Stimulated activated CD4-positive, alpha-beta T cell treated with anti-CD3 and anti-CD28 coated beads, Interleukin-4, amount 100 ng/mL, for 24 hours (primary cell): Measurements from ENCODE around the gene C22orf23.
A peak's percentile ranks its signal among the peaks of the same experiment; 100 is the strongest.

ENCODE experiments used
- DNase-seq: peaks from one replicate; pipeline ENCODE4 v3.0.0-alpha.2; 2020

C22orf23 gene

GRCh38 chr22:37924386-37925065, 28.9 kb downstream of the C22orf23 start:
- no peak for DNase-seq

- no peak for DNase-seq
Measured at GRCh38 chr22:37923927-37924326, 29.5 kb downstream of the C22orf23 start.

GRCh38 chr22:37922191-37922590, 31.2 kb downstream of the C22orf23 start:
- DNase-seq: no peak

- no peak for DNase-seq
Measured at GRCh38 chr22:37920126-37920525, 33.3 kb downstream of the C22orf23 start.

- DNase-seq: no peak
Measured at GRCh38 chr22:37918580-37919270, 34.7 kb downstream of the C22orf23 start.

GRCh38 chr22:37917874-37918548, 35.4 kb downstream of the C22orf23 start:
- DNase-seq: no peak

- no peak for DNase-seq
Measured at GRCh38 chr22:37916311-37916710, 37.1 kb downstream of the C22orf23 start.

- DNase-seq: no peak
Measured at GRCh38 chr22:37913233-37913721, 40.1 kb downstream of the C22orf23 start.

GRCh38 chr22:37912171-37912570, 41.2 kb downstream of the C22orf23 start:
- DNase-seq: no peak

GRCh38 chr22:37911697-37912096, 41.7 kb downstream of the C22orf23 start:
- DNase-seq: no peak

- no peak for DNase-seq
Measured at GRCh38 chr22:37910890-37911672, 42.3 kb downstream of the C22orf23 start.

GRCh38 chr22:37909766-37910165, 43.6 kb downstream of the C22orf23 start:
- no peak for DNase-seq

- no peak for DNase-seq
Measured at GRCh38 chr22:37907036-37907954, 46.1 kb downstream of the C22orf23 start.

GRCh38 chr22:37906364-37907008, 46.9 kb downstream of the C22orf23 start:
- peak; percentile 29 for DNase-seq

- peak; percentile 53 for DNase-seq
Measured at GRCh38 chr22:37905534-37906363, 47.7 kb downstream of the C22orf23 start, which contains the start of gene MICALL1. Gene MICALL1 (plus strand): TSS chr22:37906297. CDS start chr22:37906423, 126 bp downstream.

GRCh38 chr22:37904572-37905533, 48.5 kb downstream of the C22orf23 start:
- no peak for DNase-seq

GRCh38 chr22:37898441-37899181, 54.8 kb downstream of the C22orf23 start:
- no peak for DNase-seq

- no peak for DNase-seq
Measured at GRCh38 chr22:37897807-37898206, 55.6 kb downstream of the C22orf23 start.
